Stimulated activated naive CD8-positive, alpha-beta T cell treated with anti-CD3 and anti-CD28 coated beads, Interleukin-15, Interleukin-2, amounts not matched to agents 100 U/mL and 50 U/mL, for 24 hours (primary cell): ENCODE data around the gene CCR9.

Experiments used
- ATAC-seq: fragments of 150-1000 bp; cut with Tn5 transposase; one replicate; pipeline ENCODE4 v1.10.0; 2021
- DNase-seq: peaks from one replicate; pipeline ENCODE4 v3.0.0; 2021

Gene CCR9

GRCh38 chr3:45938043-45938435 lies 51.7 kb downstream of the CCR9 start:
- ATAC-seq (no peak), DNase-seq (no peak)

GRCh38 chr3:45938864-45939263 lies 52.5 kb downstream of the CCR9 start:
- ATAC-seq (peak; percentile 65), DNase-seq (peak; percentile 85)

GRCh38 chr3:45939341-45939771 lies 53.0 kb downstream of the CCR9 start:
- DNase-seq, result no peak
- peak; percentile 55 for ATAC-seq

- DNase-seq (no peak), ATAC-seq (no peak)
Observed at GRCh38 chr3:45940004-45940780, 53.8 kb downstream of the CCR9 start.

GRCh38 chr3:45940781-45941365 lies 54.5 kb downstream of the CCR9 start:
- no peak for ATAC-seq
- no peak for DNase-seq

GRCh38 chr3:45942051-45942825 lies 55.9 kb downstream of the CCR9 start:
- DNase-seq (no peak), ATAC-seq (no peak)

- DNase-seq, result peak; percentile 41
- peak; percentile 87 for ATAC-seq
Observed at GRCh38 chr3:45943207-45943846, 57.0 kb downstream of the CCR9 start, which contains the start of gene CXCR6. Gene CXCR6 (plus strand): TSS chr3:45943464. CDS start chr3:45946482, 3,018 bp downstream.

GRCh38 chr3:45944830-45945620 lies 58.7 kb downstream of the CCR9 start:
- DNase-seq, result no peak
- ATAC-seq, result no peak

GRCh38 chr3:45946307-45946706 lies 60.0 kb downstream of the CCR9 start:
- ATAC-seq (no peak), DNase-seq (no peak)

- ATAC-seq (no peak), DNase-seq (no peak)
Observed at GRCh38 chr3:45946875-45947274, 60.5 kb downstream of the CCR9 start.

GRCh38 chr3:45947361-45947760 lies 61.0 kb downstream of the CCR9 start:
- ATAC-seq (no peak), DNase-seq (no peak)

GRCh38 chr3:45948311-45948781 lies 62.0 kb downstream of the CCR9 start:
- ATAC-seq (no peak), DNase-seq (no peak)

- ATAC-seq (no peak), DNase-seq (no peak)
Observed at GRCh38 chr3:45948881-45949280, 62.5 kb downstream of the CCR9 start.

GRCh38 chr3:45949432-45949831 lies 63.1 kb downstream of the CCR9 start:
- no peak for DNase-seq
- ATAC-seq, result no peak

- ATAC-seq, result no peak
Observed at GRCh38 chr3:45950131-45950530, 63.8 kb downstream of the CCR9 start.

GRCh38 chr3:45950686-45951600 lies 64.6 kb downstream of the CCR9 start:
- ATAC-seq, result peak; percentile 75

More at GRCh38 chr3:45950131-45950530, 63.8 kb downstream of the CCR9 start:
- DNase-seq, result no peak

GRCh38 chr3:45951946-45952345 lies 65.6 kb downstream of the CCR9 start:
- ATAC-seq (no peak), DNase-seq (no peak)

More at GRCh38 chr3:45950686-45951600, 64.6 kb downstream of the CCR9 start:
- peak; percentile 67 for DNase-seq

- no peak for ATAC-seq
- DNase-seq, result no peak
Observed at GRCh38 chr3:45952456-45952855, 66.1 kb downstream of the CCR9 start.
